Measurements from ENCODE around the gene IGFN1. TPM values are rescaled to one million over a fixed set of nuclear protein-coding genes. Genes with fewer than 3 reads are reported as not detected.

Gene IGFN1
- total and polyA plus RNA-seq, 2 of the 4 experiments (the other 2 are of a cell fraction), result 0.05 TPM; not detected in 1

DNA sequence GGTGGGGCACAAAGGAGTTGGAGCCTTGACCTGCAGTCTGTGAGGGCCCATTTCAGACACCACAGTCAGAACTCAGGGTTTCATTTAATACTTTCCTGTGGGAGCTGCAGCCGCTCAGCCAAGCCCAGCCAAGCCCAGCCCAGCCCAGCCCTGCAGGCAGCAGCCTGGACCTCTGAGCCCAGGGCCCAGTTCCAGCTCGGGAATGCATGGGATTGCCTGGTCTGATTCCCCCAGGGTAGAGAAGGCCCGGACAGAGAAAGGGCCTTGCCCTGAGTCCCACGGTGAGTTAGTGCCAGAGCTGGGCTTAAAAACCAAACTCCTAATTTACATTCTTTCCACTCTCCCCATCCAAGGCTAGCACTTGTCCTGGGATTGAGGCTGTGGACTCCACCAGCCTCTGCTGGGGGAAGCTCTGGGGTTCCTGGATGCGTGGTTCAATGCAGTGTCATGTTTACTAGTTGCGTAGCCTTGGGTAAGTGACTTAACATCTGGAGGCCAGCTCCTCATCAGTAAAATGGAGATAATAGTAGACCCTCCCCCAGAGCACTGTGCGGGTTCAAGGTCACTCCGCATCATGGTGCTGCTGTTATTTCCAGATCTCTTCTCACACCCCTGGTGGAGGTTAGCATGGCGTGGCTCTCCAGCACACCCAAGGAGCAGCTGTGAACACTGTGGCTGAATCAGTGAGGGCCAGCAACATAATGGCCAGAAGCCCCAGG, 63.4 kb downstream of the IGFN1 start:
- H4K5ac ChIP-seq (ENCODE audit: low read depth, low read length), result no peak overlapping the region
- intact Hi-C loops (cut with micrococcal nuclease) (loop anchor here (1.0 kb wide), 4 partner anchors 92 to 259 kb away; no protein-coding TSS in a partner anchor), in situ Hi-C loops (cut with MboI; ENCODE audit: low sequenced_read_pairs) (no loop called here), dilution Hi-C loops (cut with HindIII; ENCODE audit: low sequenced_read_pairs, unreplicated experiment) (no loop called here)
- H3K56ac ChIP-seq (ENCODE audit: extremely low read depth, insufficient read depth, low read length), result no peak overlapping the region
- H3K4ac ChIP-seq (ENCODE audit: low read depth, low read length), result no peak overlapping the region
- ChIA-PET POLR2A (ENCODE audit: unreplicated experiment) (no interaction called here), CTCF (interaction anchor here (0.6 to 1.8 kb wide), 9 partner anchors 8 to 156 kb away, joined by 3 to 6 read pairs (median 3); partner anchors contain the start of gene PKP1)
- H2BK15ac ChIP-seq (ENCODE audit: low read depth, low read length), result no peak overlapping the region
- no peak overlapping the region for H3K4me3 ChIP-seq (ENCODE audit: insufficient read depth, low read depth, low read length)
- H3K79me1 ChIP-seq (ENCODE audit: low read depth in 1 of 2, low read length in 2 of 2), result no peaks in the 10 kb centered on the region
- DNase-seq, result no peak
- no peaks in the 10 kb centered on the region for H3K4me1 ChIP-seq (ENCODE audit: control insufficient read depth, insufficient read depth, low read length)
- peak overlapping the region; percentile 2 for H2AK9ac ChIP-seq (replicated peaks; ENCODE audit: low read depth, low read length, poor library complexity)
- no peak overlapping the region for H3K18ac ChIP-seq (ENCODE audit: low read depth, low read length)
- no peak overlapping the region for H2BK5ac ChIP-seq (ENCODE audit: low read depth, low read length, poor library complexity, severe bottlenecking)
- no CpG with 5 or more reads among the region's 9 CpGs for WGBS, 2 experiments (ENCODE audit: extremely low coverage in 2 of 2, insufficient read length in 1 of 2)
- H3K14ac ChIP-seq (replicated peaks; ENCODE audit: low read depth, low read length), result no peak overlapping the region
- no peaks in the 10 kb centered on the region for H3K36me3 ChIP-seq (ENCODE audit: control insufficient read depth, insufficient read depth, low read length)
- H3K23ac ChIP-seq (ENCODE audit: low read depth, low read length), result no peak overlapping the region
- H2BK120ac ChIP-seq (ENCODE audit: low read depth, low read length), result no peak overlapping the region
- no peak overlapping the region for H4K91ac ChIP-seq (ENCODE audit: insufficient read depth, low read depth, low read length)
- no peak overlapping the region for H3K4me2 ChIP-seq (ENCODE audit: low read depth, low read length)
- no TSS peak for BruUV-seq (replicated peaks)
- no peak overlapping the region for H2AFZ ChIP-seq (replicated peaks; ENCODE audit: low read length, poor library complexity)
- H3K9me3 ChIP-seq (ENCODE audit: control insufficient read depth, insufficient read depth, low read length), result no peaks in the 10 kb centered on the region
- no peak overlapping the region for H2AK5ac ChIP-seq (ENCODE audit: low read depth, low read length)
- 0 out of 2 replicates have a peak, but pooled peaks cover 5% of the 10 kb centered on the region for H3K9me1 ChIP-seq (ENCODE audit: insufficient read depth, low read length)
- TF ChIP-seq USF2 (IDR thresholded peaks at IDR 0.05; ENCODE audit: low read depth, low read length) (no peak), RFX5 (IDR thresholded peaks at IDR 0.05; ENCODE audit: low read depth, low read length) (no peak), NFE2L2 (IDR thresholded peaks at IDR 0.05; ENCODE audit: low read depth, low read length) (no peak), BHLHE40 (IDR thresholded peaks at IDR 0.05; ENCODE audit: low read depth, low read length) (no peak)
- no peak overlapping the region for H4K8ac ChIP-seq (ENCODE audit: low read depth in 2 of 2, low read length in 2 of 2)
- no peak overlapping the region for H3K27ac ChIP-seq (ENCODE audit: insufficient read depth, low read length)
- ATAC-seq (ENCODE audit: low read depth), result peak; percentile 28; the same call in 1 of the 2 replicates
- H3K27me3 ChIP-seq (ENCODE audit: control insufficient read depth, insufficient read depth, low read length), result peaks cover 31% of the 10 kb centered on the region
- H4K20me1 ChIP-seq (ENCODE audit: insufficient read depth, low read length), result no peaks in the 10 kb centered on the region
- H2BK20ac ChIP-seq (ENCODE audit: low read depth, low read length), result no peak overlapping the region
- H3K9ac ChIP-seq (ENCODE audit: low read depth, low read length), result no peak overlapping the region
